CD14-positive monocyte (primary cell): ENCODE results near the gene ZNF717. TPM values are rescaled to one million over a fixed set of nuclear protein-coding genes. Genes with fewer than 3 reads are reported as not detected.

Experiments used
- DNase-seq, 3 donors: peaks; one replicate each; pipeline ENCODE4 v3.0.0-alpha.2; 2011 to 2022
- H2AFZ ChIP-seq: 2 replicates; pipeline ENCODE4 v1.6.0; 2012; ENCODE audit warnings: mild to moderate bottlenecking, low read depth, low read length, inconsistent platforms; ENCODE audit not compliant: insufficient read depth, poor library complexity, severe bottlenecking
- H3K27ac ChIP-seq, 2 donors: 1 replicate in 1 of 2; 2 replicates in 1 of 2; pipeline ENCODE4 v1.5.1; 2012 to 2013; ENCODE audit warnings: low read length in 2 of 2, control low read depth in 1 of 2, inconsistent platforms in 1 of 2, low read depth in 1 of 2, mild to moderate bottlenecking in 1 of 2
- H3K27me3 ChIP-seq, 2 donors: one replicate each; pipeline versions ENCODE4 v1.6.0 to v1.6.1; 2011 to 2013; ENCODE audit warnings: low read length in 2 of 2; ENCODE audit not compliant: control insufficient read depth in 2 of 2, insufficient read depth in 2 of 2
- H3K36me3 ChIP-seq, 2 donors: replicated peaks in 1 of 2; 1 replicate in 1 of 2; 2 replicates in 1 of 2; pipeline versions ENCODE4 v1.5.1 to v1.6.1; 2012 to 2013; ENCODE audit warnings: low read length in 2 of 2, control low read depth in 1 of 2, inconsistent platforms in 1 of 2, mild to moderate bottlenecking in 1 of 2; ENCODE audit not compliant: insufficient read depth in 2 of 2, control insufficient read depth in 1 of 2
- H3K4me1 ChIP-seq, 2 donors: 1 replicate in 1 of 2; 2 replicates in 1 of 2; pipeline versions ENCODE4 v1.5.1 to v1.6.1; 2012 to 2013; ENCODE audit warnings: low read length in 2 of 2, control low read depth in 1 of 2, inconsistent platforms in 1 of 2, mild to moderate bottlenecking in 1 of 2, moderate library complexity in 1 of 2; ENCODE audit not compliant: insufficient read depth in 2 of 2, control insufficient read depth in 1 of 2
- H3K4me2 ChIP-seq: replicated peaks from 2 replicates; pipeline ENCODE3; 2012; ENCODE audit warnings: low read length, moderate library complexity, mild to moderate bottlenecking; ENCODE audit not compliant: poor library complexity, severe bottlenecking; ENCODE audit errors: extremely low read depth
- H3K4me3 ChIP-seq, 3 experiments: fragments of 200-600 bp in 1 of 3; sonication (generic) in 1 of 3; replicated peaks in 1 of 3; 1 replicate in 2 of 3; 2 replicates in 1 of 3; pipeline ENCODE4 v1.5.1; 2011 to 2013; ENCODE audit warnings: low read length in 3 of 3, mild to moderate bottlenecking in 3 of 3, control low read depth in 2 of 3, low read depth in 2 of 3, inconsistent platforms in 1 of 3, moderate library complexity in 1 of 3
- H3K79me2 ChIP-seq: 2 replicates; pipeline ENCODE4 v1.6.0; 2012; ENCODE audit warnings: mild to moderate bottlenecking, control low read depth, inconsistent platforms, low read length, moderate library complexity; ENCODE audit not compliant: insufficient read depth
- H3K9ac ChIP-seq: 2 replicates; pipeline ENCODE4 v1.6.0; 2017; ENCODE audit warnings: low read length, mild to moderate bottlenecking; ENCODE audit not compliant: insufficient read depth, poor library complexity, severe bottlenecking
- H3K9me3 ChIP-seq, 2 donors: replicated peaks in 1 of 2; 1 replicate in 1 of 2; 2 replicates in 1 of 2; pipeline versions ENCODE4 v1.5.1 to v1.6.1; 2012 to 2013; ENCODE audit warnings: low read length in 2 of 2, control low read depth in 1 of 2; ENCODE audit not compliant: control insufficient read depth in 1 of 2, insufficient read depth in 1 of 2
- H4K20me1 ChIP-seq: 2 replicates; pipeline ENCODE4 v1.6.0; 2012; ENCODE audit warnings: mild to moderate bottlenecking, low read length, control low read depth, moderate library complexity; ENCODE audit not compliant: insufficient read depth
- H3K27ac Mint-ChIP-seq, 7 donors: one replicate each; pipeline ENCODE4 v1.8.0; 2020; ENCODE audit warnings: mild to moderate bottlenecking in 7 of 7, mixed read lengths in 7 of 7, moderate library complexity in 6 of 7, inconsistent platforms in 2 of 7
- H3K27me3 Mint-ChIP-seq, 3 donors: one replicate each; pipeline ENCODE4 v1.8.0; 2021 to 2022; ENCODE audit warnings: low read depth in 3 of 3, mild to moderate bottlenecking in 3 of 3, mixed read lengths in 3 of 3, moderate library complexity in 3 of 3, inconsistent platforms in 1 of 3
- H3K36me3 Mint-ChIP-seq, 2 donors: one replicate each; pipeline ENCODE4 v1.8.0; 2020; ENCODE audit warnings: mixed read lengths in 2 of 2, inconsistent platforms in 1 of 2, mild to moderate bottlenecking in 1 of 2
- H3K4me1 Mint-ChIP-seq: one replicate; pipeline ENCODE4 v1.8.0; 2020; ENCODE audit warnings: mild to moderate bottlenecking, mixed read lengths
- H3K4me3 Mint-ChIP-seq, 2 donors: one replicate each; pipeline ENCODE4 v1.8.0; 2020; ENCODE audit warnings: mild to moderate bottlenecking in 2 of 2, mixed read lengths in 2 of 2, moderate library complexity in 1 of 2
- H3K9me3 Mint-ChIP-seq, 7 donors: one replicate each; pipeline ENCODE4 v1.8.0; 2020 to 2022; ENCODE audit warnings: mixed read lengths in 7 of 7, mild to moderate bottlenecking in 6 of 7, moderate library complexity in 6 of 7, inconsistent platforms in 2 of 7
- WGBS: methylation state at CpG from one replicate; pipeline ENCODE4 v1.1.5; 2013; ENCODE audit warnings: missing lambda C conversion rate; ENCODE audit not compliant: insufficient coverage; 5-methylcytosine and 5-hydroxymethylcytosine counted together
- intact Hi-C, 2 donors: fragments of 100-400 bp; cut with micrococcal nuclease; formaldehyde crosslinking; loops; one replicate each; pipeline versions ENCODE4 v1.15.0 to v1.15.1; 2023
- polyA plus RNA-seq, 3 donors: library from polyadenylated mRNA; depleted of rRNA in 1 of 3; unstranded in 2 of 3; stranded (reverse) in 1 of 3; fragments of 300-500 nt in 2 of 3; fragments of >200 nt in 1 of 3; fragmentation: Illumina TruSeq in 2 of 3; gene quantifications; 1 replicate in 2 of 3; 2 replicates in 1 of 3; pipeline ENCODE4 v1.2.3, GENCODE V29; 2012 to 2021
- TF ChIP-seq, protein P1 (sequence below): fragments of 200-600 bp; IDR thresholded peaks from one replicate; pipeline ENCODE4 v1.8.0; 2022; ENCODE audit warnings: antibody characterized with exemption, mild to moderate bottlenecking

The ZNF717 gene
- polyA plus RNA-seq, 3 donors: 3.4 to 4.2 (median 3.4) TPM

DNA sequence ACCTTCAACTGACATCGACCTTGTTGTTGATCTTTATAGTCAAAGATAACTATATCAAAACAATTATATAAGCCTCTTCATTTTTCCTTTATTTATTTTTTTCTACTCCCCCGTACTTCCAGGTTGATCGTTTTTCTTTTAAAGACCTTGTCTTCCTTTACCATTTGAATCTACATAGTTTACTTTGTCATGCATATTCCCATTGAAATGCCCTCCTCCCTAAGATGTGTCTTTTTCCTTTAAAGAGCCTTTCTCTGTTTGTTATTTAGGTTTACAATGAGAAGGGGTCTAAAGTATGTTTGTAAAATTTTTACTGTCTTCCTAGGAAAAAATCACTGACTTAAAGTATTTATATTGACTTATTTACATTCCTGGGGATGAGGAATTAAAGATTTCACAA, 29.4 kb upstream of the ZNF717 start:
- Histone ChIP-seq H3K4me3 (no peak overlapping the region), H4K20me1 (no peaks in the 10 kb centered on the region), H3K27ac (no peak overlapping the region), H2AFZ (no peak overlapping the region), H3K79me2 (no peaks in the 10 kb centered on the region), H3K4me1 (no peaks in the 10 kb centered on the region), H3K27me3 (no peaks in the 10 kb centered on the region), H3K36me3 (no peaks in the 10 kb centered on the region), H3K9me3 (no peaks in the 10 kb centered on the region), H3K4me2 (no peak overlapping the region), H3K9ac (no peak overlapping the region)
- TF ChIP-seq, protein P1, sequence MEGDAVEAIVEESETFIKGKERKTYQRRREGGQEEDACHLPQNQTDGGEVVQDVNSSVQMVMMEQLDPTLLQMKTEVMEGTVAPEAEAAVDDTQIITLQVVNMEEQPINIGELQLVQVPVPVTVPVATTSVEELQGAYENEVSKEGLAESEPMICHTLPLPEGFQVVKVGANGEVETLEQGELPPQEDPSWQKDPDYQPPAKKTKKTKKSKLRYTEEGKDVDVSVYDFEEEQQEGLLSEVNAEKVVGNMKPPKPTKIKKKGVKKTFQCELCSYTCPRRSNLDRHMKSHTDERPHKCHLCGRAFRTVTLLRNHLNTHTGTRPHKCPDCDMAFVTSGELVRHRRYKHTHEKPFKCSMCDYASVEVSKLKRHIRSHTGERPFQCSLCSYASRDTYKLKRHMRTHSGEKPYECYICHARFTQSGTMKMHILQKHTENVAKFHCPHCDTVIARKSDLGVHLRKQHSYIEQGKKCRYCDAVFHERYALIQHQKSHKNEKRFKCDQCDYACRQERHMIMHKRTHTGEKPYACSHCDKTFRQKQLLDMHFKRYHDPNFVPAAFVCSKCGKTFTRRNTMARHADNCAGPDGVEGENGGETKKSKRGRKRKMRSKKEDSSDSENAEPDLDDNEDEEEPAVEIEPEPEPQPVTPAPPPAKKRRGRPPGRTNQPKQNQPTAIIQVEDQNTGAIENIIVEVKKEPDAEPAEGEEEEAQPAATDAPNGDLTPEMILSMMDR: no peak
- no peak for DNase-seq
- Mint-ChIP-seq H3K4me1 (no peaks in the 10 kb centered on the region), H3K36me3 (no peaks in the 10 kb centered on the region), H3K9me3 (peaks cover 0 to 5% (median 0%) of the 10 kb centered on the region in 7 donors), H3K27me3 (no peaks in the 10 kb centered on the region), H3K4me3 (no peak overlapping the region), H3K27ac (no peak overlapping the region)
- 50% methylated on average over 2 of the region's 3 CpGs for WGBS
- intact Hi-C loops: no loop called here

GRCh38 chr3:75782506-75782905, 2.8 kb downstream of the ZNF717 start:
- 97% methylated on average over 15 of the region's 16 CpGs for WGBS
- Mint-ChIP-seq H3K27me3 (peaks cover 0 to 2% (median 0%) of the 10 kb centered on the region in 3 donors), H3K9me3 (peaks cover 41 to 63% (median 49%) of the 10 kb centered on the region in 7 donors), H3K4me1 (peaks cover 6% of the 10 kb centered on the region), H3K27ac (no peak overlapping the region), H3K4me3 (no peak overlapping the region), H3K36me3 (peaks cover 36 to 53% of the 10 kb centered on the region in 2 donors)
- intact Hi-C loops: no loop called here
- H3K27ac ChIP-seq: no peak overlapping the region
- no peak for DNase-seq
- no peaks in the 10 kb centered on the region for H3K79me2 ChIP-seq
- H3K27me3 ChIP-seq: no peaks in the 10 kb centered on the region
- H3K4me2 ChIP-seq: no peak overlapping the region
- TF ChIP-seq, protein P1: no peak
- no peak overlapping the region for H3K4me3 ChIP-seq
- peaks cover 0 to 6% of the 10 kb centered on the region in 2 donors for H3K4me1 ChIP-seq
- peaks cover 27 to 44% of the 10 kb centered on the region in 2 donors for H3K9me3 ChIP-seq
- no peaks in the 10 kb centered on the region for H4K20me1 ChIP-seq
- no peak overlapping the region for H3K9ac ChIP-seq
- H3K36me3 ChIP-seq: peaks cover 0 to 40% of the 10 kb centered on the region in 2 donors
- no peak overlapping the region for H2AFZ ChIP-seq
